MCF 10A (cell line): Measurements from ENCODE around the gene PIP4K2B. TPM values are rescaled to one million over a fixed set of nuclear protein-coding genes. Genes with fewer than 3 reads are reported as not detected.

Experiments
- BruUV-seq: library from RNA; stranded (reverse); fragments of 400-500 nt; replicated peaks from 2 replicates; lab custom pipeline; 2021; lab: Mats Ljungman, UMichigan
- CTCF ChIA-PET: fragments of 300-600 bp; sonication (Branson Sonifier 250); formaldehyde crosslinking; extraction: SDS; loops from one replicate; lab custom pipeline; 2021; ENCODE audit warnings: antibody characterized with exemption, inconsistent platforms; lab: Yijun Ruan, JAX
- POLR2A ChIA-PET: fragments of 300-600, 350-650 bp; sonication (Branson Sonifier 250); formaldehyde crosslinking; extraction: SDS; loops from one replicate; lab custom pipeline; 2020; ENCODE audit warnings: antibody characterized with exemption, inconsistent platforms; lab: Yijun Ruan, JAX
- DNase-seq: peaks from one replicate; pipeline ENCODE4 v3.0.0-alpha.2; 2018; ENCODE audit not compliant: unreplicated experiment
- H3K27ac Mint-ChIP-seq: one replicate; pipeline ENCODE4 v1.8.0; 2022; ENCODE audit warnings: mild to moderate bottlenecking, low read depth, mixed read lengths; ENCODE audit not compliant: unreplicated experiment
- H3K27me3 Mint-ChIP-seq: one replicate; pipeline ENCODE4 v1.8.0; 2022; ENCODE audit warnings: mixed read lengths; ENCODE audit not compliant: insufficient read depth, unreplicated experiment
- H3K36me3 Mint-ChIP-seq: one replicate; pipeline ENCODE4 v1.8.0; 2022; ENCODE audit warnings: mild to moderate bottlenecking, moderate library complexity, mixed read lengths; ENCODE audit not compliant: insufficient read depth, unreplicated experiment
- H3K4me1 Mint-ChIP-seq: one replicate; pipeline ENCODE4 v1.8.0; 2022; ENCODE audit warnings: mixed read lengths; ENCODE audit not compliant: insufficient read depth, unreplicated experiment
- H3K4me3 Mint-ChIP-seq: one replicate; pipeline ENCODE4 v1.8.0; 2022; ENCODE audit warnings: mild to moderate bottlenecking, moderate library complexity, mixed read lengths; ENCODE audit not compliant: unreplicated experiment
- H3K9me3 Mint-ChIP-seq: one replicate; pipeline ENCODE4 v1.8.0; 2022; ENCODE audit warnings: mixed read lengths; ENCODE audit not compliant: unreplicated experiment
- intact Hi-C: fragments of 100-400 bp; cut with micrococcal nuclease; formaldehyde crosslinking; loops from 2 replicates; pipeline ENCODE4 v1.14.1; 2022
- total RNA-seq: library from RNA; stranded (reverse); gene quantifications from 2 replicates; pipeline ENCODE4 v1.2.3, GENCODE V29; 2022
- TF ChIP-seq, protein P1 (sequence below): fragments of 200-600 bp; IDR thresholded peaks from one replicate; pipeline ENCODE4 v1.8.0; 2022; ENCODE audit warnings: antibody characterized with exemption, mild to moderate bottlenecking; ENCODE audit not compliant: unreplicated experiment

The PIP4K2B gene
- total RNA-seq, 1 experiment from 2014 or later: 27.4 TPM

DNA sequence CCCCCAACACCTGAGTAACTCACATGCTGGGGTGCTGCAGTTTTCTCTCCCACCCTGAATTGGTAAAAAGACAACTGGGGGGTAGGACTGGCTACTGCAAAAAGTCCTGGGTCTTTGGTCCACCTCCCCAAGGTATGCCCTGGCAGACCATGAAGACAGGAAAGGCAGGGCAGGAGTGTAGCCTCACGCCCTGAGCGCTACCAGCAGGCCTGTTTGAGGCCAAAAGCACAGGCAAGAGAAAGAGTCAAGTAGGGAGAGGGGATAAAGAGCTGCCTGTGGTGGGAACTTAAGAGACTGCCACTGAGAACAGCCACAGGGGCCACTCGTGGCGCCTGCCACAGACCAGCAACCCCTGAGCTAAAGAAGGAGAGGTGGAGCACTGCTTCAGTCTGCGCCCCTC is 33.0 kb downstream of the PIP4K2B start:
- no peak overlapping the region for H3K4me3 Mint-ChIP-seq
- DNase-seq: no peak
- CTCF ChIA-PET: no interaction called here
- TF ChIP-seq, protein P1, sequence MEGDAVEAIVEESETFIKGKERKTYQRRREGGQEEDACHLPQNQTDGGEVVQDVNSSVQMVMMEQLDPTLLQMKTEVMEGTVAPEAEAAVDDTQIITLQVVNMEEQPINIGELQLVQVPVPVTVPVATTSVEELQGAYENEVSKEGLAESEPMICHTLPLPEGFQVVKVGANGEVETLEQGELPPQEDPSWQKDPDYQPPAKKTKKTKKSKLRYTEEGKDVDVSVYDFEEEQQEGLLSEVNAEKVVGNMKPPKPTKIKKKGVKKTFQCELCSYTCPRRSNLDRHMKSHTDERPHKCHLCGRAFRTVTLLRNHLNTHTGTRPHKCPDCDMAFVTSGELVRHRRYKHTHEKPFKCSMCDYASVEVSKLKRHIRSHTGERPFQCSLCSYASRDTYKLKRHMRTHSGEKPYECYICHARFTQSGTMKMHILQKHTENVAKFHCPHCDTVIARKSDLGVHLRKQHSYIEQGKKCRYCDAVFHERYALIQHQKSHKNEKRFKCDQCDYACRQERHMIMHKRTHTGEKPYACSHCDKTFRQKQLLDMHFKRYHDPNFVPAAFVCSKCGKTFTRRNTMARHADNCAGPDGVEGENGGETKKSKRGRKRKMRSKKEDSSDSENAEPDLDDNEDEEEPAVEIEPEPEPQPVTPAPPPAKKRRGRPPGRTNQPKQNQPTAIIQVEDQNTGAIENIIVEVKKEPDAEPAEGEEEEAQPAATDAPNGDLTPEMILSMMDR: no peak
- peaks cover 4% of the 10 kb centered on the region for H3K4me1 Mint-ChIP-seq
- peaks cover 91% of the 10 kb centered on the region for H3K36me3 Mint-ChIP-seq
- H3K27me3 Mint-ChIP-seq: no peaks in the 10 kb centered on the region
- no peak overlapping the region for H3K27ac Mint-ChIP-seq
- intact Hi-C loops: no loop called here
- POLR2A ChIA-PET: interaction anchor here (1.0 to 3.2 kb wide), 2 partner anchors 13 to 15 kb away, joined by 3 to 21 read pairs; partner anchors contain the start of gene PSMB3
- BruUV-seq: no TSS peak
- no peaks in the 10 kb centered on the region for H3K9me3 Mint-ChIP-seq

DNA sequence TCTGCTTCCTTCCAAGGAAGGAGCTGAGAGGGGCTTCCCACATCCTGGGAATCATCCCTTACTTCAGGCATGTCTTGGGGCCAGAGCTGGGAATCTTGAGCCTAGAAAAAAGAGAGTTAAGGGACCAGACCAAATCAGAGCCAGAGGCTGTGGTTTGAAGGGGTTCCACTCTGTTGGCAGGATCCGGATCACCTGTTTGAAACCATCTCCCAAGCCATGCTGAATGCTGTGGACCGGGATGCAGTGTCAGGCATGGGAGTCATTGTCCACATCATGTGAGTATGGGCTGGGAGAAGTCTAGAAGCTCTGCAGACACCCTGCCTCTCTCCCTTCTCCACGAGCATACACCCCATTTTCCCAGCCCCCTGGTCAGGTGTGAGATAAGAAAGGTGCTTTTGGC is 37.1 kb downstream of the PIP4K2B start:
- H3K36me3 Mint-ChIP-seq: peaks cover 97% of the 10 kb centered on the region
- POLR2A ChIA-PET: interaction anchor here (0.7 to 2.7 kb wide), 2 partner anchors 10 to 11 kb away, joined by 3 to 10 read pairs; partner anchors contain the start of gene PSMB3
- no peaks in the 10 kb centered on the region for H3K27me3 Mint-ChIP-seq
- H3K27ac Mint-ChIP-seq: no peak overlapping the region
- H3K4me1 Mint-ChIP-seq: peaks cover 4% of the 10 kb centered on the region
- H3K4me3 Mint-ChIP-seq: no peak overlapping the region
- no peaks in the 10 kb centered on the region for H3K9me3 Mint-ChIP-seq
- CTCF ChIA-PET: interaction anchor here (0.6 to 1.6 kb wide), 4 partner anchors 28 to 325 kb away, joined by 3 to 5 read pairs (median 4); partner anchors contain the start of gene PIP4K2B
- TF ChIP-seq, protein P1: no peak
- no TSS peak for BruUV-seq
- intact Hi-C loops: no loop called here
- no peak for DNase-seq

DNA sequence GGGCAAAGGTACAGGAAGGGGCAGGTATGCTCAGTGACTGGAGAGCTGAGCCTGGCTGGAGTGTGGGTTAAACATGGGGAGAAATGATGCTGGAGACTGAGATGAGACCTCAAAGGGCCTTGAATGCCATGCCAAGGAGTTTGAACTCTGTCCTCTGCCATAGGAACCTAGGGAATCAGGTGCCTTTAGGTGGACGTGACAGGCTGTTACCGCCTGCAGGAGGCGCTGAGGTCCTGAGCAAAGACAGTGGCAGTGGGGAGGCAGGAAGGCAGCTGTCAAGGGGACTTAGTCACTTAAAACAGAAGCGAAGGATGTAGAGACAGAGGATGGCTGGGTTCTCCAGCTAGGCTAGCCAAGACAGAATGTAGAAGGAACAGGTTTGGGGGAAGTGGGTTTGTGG is 37.7 kb downstream of the PIP4K2B start:
- H3K4me1 Mint-ChIP-seq: peaks cover 4% of the 10 kb centered on the region
- ChIA-PET POLR2A (interaction anchor here (2.7 kb wide), 1 partner anchor 10 kb away, joined by 10 read pairs; the partner anchor contains the start of gene PSMB3), CTCF (interaction anchor here (0.6 to 1.6 kb wide), 3 partner anchors 27 to 325 kb away, joined by 3 to 5 read pairs (median 4); partner anchors contain the start of gene PIP4K2B)
- H3K36me3 Mint-ChIP-seq: peaks cover 99% of the 10 kb centered on the region
- intact Hi-C loops: no loop called here
- BruUV-seq: no TSS peak
- DNase-seq: peak; percentile 32
- H3K4me3 Mint-ChIP-seq: no peak overlapping the region
- H3K27ac Mint-ChIP-seq: no peak overlapping the region
- H3K9me3 Mint-ChIP-seq: no peaks in the 10 kb centered on the region
- H3K27me3 Mint-ChIP-seq: no peaks in the 10 kb centered on the region
- TF ChIP-seq, protein P1: no peak

DNA sequence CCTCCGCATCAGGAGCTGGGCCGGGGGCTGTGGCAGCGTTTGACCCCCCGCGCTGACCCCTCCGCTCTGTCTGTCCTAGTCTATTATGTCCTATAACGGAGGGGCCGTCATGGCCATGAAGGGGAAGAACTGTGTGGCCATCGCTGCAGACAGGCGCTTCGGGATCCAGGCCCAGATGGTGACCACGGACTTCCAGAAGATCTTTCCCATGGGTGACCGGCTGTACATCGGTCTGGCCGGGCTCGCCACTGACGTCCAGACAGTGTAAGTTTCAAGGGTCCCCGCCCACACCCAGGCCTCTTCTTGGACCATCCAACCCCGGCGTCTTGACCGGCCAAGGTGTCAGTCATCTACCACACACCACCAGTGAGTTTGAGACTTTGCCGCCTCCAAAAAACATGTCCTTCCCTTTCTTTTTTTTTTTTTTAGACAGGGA is 46.3 kb downstream of the PIP4K2B start:
- no peak for DNase-seq
- POLR2A ChIA-PET: interaction anchor here (0.6 to 3.5 kb wide), 10 partner anchors 11 to 100 kb away, joined by 3 to 34 read pairs (median 7); partner anchors contain the start of genes CWC25, MLLT6, PIP4K2B and RPL23
- peaks cover 66% of the 10 kb centered on the region for H3K36me3 Mint-ChIP-seq
- no peaks in the 10 kb centered on the region for H3K27me3 Mint-ChIP-seq
- CTCF ChIA-PET: interaction anchor here (0.6 to 1.6 kb wide), 3 partner anchors 17 to 113 kb away, joined by 3 to 4 read pairs (median 3); no protein-coding TSS in a partner anchor
- TF ChIP-seq, protein P1: no peak
- peak overlapping the region; percentile 96 for H3K4me3 Mint-ChIP-seq
- no peaks in the 10 kb centered on the region for H3K9me3 Mint-ChIP-seq
- intact Hi-C loops: loop anchor here (10.0 kb wide), 1 partner anchor 48 kb away; the partner anchor contains the start of gene MLLT6
- peaks cover 28% of the 10 kb centered on the region for H3K4me1 Mint-ChIP-seq
- H3K27ac Mint-ChIP-seq: peak overlapping the region; percentile 98
- BruUV-seq: TSS peak; percentile 72
